MM.1S (cell line): ENCODE measurements around the gene ZMYM1.

ENCODE experiments used
- DNase-seq: peaks from one replicate; pipeline ENCODE4 v3.0.0-alpha.2; 2015
- H2AFZ ChIP-seq: fragments of 300-600 bp; sonication (generic); 2 replicates; pipeline ENCODE4 v1.6.0; 2016; ENCODE audit warnings: antibody characterized with exemption, low read length
- H3F3A ChIP-seq: fragments of 300-600 bp; sonication (generic); 2 replicates; pipeline ENCODE4 v1.6.1; 2016; ENCODE audit warnings: mild to moderate bottlenecking, antibody characterized with exemption, low read length, moderate library complexity, mixed read lengths; ENCODE audit not compliant: insufficient read depth
- H3K27ac ChIP-seq: fragments of 300-600 bp; sonication (generic); 2 replicates; pipeline ENCODE4 v1.5.1; 2016; ENCODE audit warnings: mild to moderate bottlenecking, low read length
- H3K27me3 ChIP-seq: fragments of 300-600 bp; sonication (generic); replicated peaks from 2 replicates; pipeline ENCODE4 v1.6.0; 2016; ENCODE audit warnings: low read length; ENCODE audit not compliant: insufficient read depth
- H3K36me3 ChIP-seq: fragments of 300-600 bp; sonication (generic); replicated peaks from 2 replicates; pipeline ENCODE4 v1.6.1; 2016; ENCODE audit warnings: mild to moderate bottlenecking, low read length, mixed read lengths; ENCODE audit not compliant: insufficient read depth
- H3K4me1 ChIP-seq: fragments of 300-600 bp; sonication (generic); 2 replicates; pipeline ENCODE4 v1.6.1; 2016; ENCODE audit warnings: low read length, mixed read lengths
- H3K4me2 ChIP-seq: fragments of 300-600 bp; sonication (generic); 2 replicates; pipeline ENCODE4 v1.6.0; 2016; ENCODE audit warnings: low read depth, low read length
- H3K4me3 ChIP-seq: fragments of 300-600 bp; sonication (generic); 2 replicates; pipeline ENCODE4 v1.5.1; 2016; ENCODE audit warnings: low read length, mixed read lengths
- H3K79me2 ChIP-seq: fragments of 300-600 bp; sonication (generic); 2 replicates; pipeline ENCODE4 v1.6.1; 2016; ENCODE audit warnings: mixed run types, low read length, mixed read lengths
- H3K9ac ChIP-seq: fragments of 300-600 bp; sonication (generic); 2 replicates; pipeline ENCODE4 v1.6.1; 2016; ENCODE audit warnings: low read length, mixed read lengths
- H3K9me2 ChIP-seq: fragments of 300-600 bp; sonication (generic); replicated peaks from 2 replicates; pipeline ENCODE4 v1.6.1; 2016; ENCODE audit warnings: mild to moderate bottlenecking, low read length, mixed read lengths; ENCODE audit not compliant: insufficient read depth
- H3K9me3 ChIP-seq: fragments of 300-600 bp; sonication (generic); replicated peaks from 2 replicates; pipeline ENCODE4 v1.6.1; 2016; ENCODE audit warnings: mild to moderate bottlenecking, low read length, mixed read lengths; ENCODE audit not compliant: insufficient read depth
- H4K20me1 ChIP-seq: fragments of 300-600 bp; sonication (generic); 2 replicates; pipeline ENCODE4 v1.6.1; 2016; ENCODE audit warnings: mild to moderate bottlenecking, low read length, moderate library complexity, mixed read lengths; ENCODE audit not compliant: insufficient read depth
- EZH2 ChIP-seq: fragments of 300-600 bp; sonication (generic); optimal IDR thresholded peaks from 2 replicates; pipeline ENCODE3; 2017; ENCODE audit warnings: low read depth, mild to moderate bottlenecking, antibody characterized with exemption, low read length, mixed read lengths
- EZH2phosphoT487 ChIP-seq: fragments of 300-600 bp; sonication (generic); IDR thresholded peaks from 2 replicates; pipeline ENCODE4 v1.6.1; 2018; ENCODE audit warnings: antibody characterized with exemption, low read length
- TF ChIP-seq, protein P1 (sequence below): fragments of 300-600 bp; sonication (generic); IDR thresholded peaks from 2 replicates; pipeline ENCODE4 v1.5.1; 2016; ENCODE audit warnings: antibody characterized with exemption, low read length, mixed read lengths

ZMYM1 gene

DNA sequence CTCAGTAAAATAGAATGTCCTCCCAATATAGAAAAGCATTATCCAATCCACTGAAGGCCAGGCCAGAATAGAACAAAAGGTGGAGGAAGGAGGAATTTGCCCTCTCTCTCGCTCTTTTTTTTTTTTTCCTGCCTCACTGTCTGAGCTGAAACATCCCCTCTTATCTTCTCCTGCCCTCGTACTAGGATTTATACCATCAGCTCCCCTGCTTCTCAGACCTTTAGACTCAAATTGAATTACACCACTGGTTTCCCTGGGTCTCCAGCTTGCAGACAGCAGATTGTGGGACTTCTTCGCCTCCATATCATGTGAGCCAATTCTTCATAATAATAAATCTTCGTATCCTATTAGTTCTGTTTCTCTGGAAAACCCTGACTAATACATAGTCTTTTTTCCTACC, 42.6 kb upstream of the ZMYM1 start:
- no peak for DNase-seq
- Histone ChIP-seq H4K20me1 (no peaks in the 10 kb centered on the region), H3K9ac (no peak overlapping the region), H3K79me2 (no peaks in the 10 kb centered on the region), H3F3A (no peaks in the 10 kb centered on the region), H3K9me2 (no peaks in the 10 kb centered on the region), H3K36me3 (no peaks in the 10 kb centered on the region), H3K4me1 (no peaks in the 10 kb centered on the region; the same call in 1 of the 2 replicates), H3K27ac (no peak overlapping the region), H3K4me3 (no peak overlapping the region), H3K27me3 (no peaks in the 10 kb centered on the region), H3K4me2 (no peak overlapping the region), H3K9me3 (no peaks in the 10 kb centered on the region), H2AFZ (no peak overlapping the region)
- no peak for TF ChIP-seq EZH2
- TF ChIP-seq, protein P1, sequence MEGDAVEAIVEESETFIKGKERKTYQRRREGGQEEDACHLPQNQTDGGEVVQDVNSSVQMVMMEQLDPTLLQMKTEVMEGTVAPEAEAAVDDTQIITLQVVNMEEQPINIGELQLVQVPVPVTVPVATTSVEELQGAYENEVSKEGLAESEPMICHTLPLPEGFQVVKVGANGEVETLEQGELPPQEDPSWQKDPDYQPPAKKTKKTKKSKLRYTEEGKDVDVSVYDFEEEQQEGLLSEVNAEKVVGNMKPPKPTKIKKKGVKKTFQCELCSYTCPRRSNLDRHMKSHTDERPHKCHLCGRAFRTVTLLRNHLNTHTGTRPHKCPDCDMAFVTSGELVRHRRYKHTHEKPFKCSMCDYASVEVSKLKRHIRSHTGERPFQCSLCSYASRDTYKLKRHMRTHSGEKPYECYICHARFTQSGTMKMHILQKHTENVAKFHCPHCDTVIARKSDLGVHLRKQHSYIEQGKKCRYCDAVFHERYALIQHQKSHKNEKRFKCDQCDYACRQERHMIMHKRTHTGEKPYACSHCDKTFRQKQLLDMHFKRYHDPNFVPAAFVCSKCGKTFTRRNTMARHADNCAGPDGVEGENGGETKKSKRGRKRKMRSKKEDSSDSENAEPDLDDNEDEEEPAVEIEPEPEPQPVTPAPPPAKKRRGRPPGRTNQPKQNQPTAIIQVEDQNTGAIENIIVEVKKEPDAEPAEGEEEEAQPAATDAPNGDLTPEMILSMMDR, result no peak
- TF ChIP-seq EZH2phosphoT487, result no peak

DNA sequence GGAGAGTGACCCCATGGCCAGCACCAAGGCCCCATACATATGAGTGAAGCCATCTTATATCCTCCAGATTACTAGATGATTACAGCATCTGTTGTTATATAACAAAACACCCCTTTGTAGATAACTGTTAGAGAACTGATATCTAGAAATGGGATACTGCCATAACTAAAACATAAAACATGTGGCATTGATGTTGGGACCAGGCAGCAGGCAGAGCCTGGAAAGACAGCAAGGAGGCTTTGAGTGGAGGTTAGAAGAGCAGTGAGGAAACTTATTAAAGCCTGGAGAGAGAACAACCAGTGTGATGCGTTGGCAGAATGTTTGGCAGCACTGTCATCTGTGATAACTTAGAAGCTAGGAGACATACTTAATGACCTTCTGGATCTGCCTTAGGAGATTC, 42.0 kb upstream of the ZMYM1 start:
- H3K9me3 ChIP-seq, result no peaks in the 10 kb centered on the region
- no peaks in the 10 kb centered on the region for H3K9me2 ChIP-seq
- no peak overlapping the region for H3K4me2 ChIP-seq
- H3K27me3 ChIP-seq, result no peaks in the 10 kb centered on the region
- DNase-seq, result no peak
- H3K27ac ChIP-seq, result no peak overlapping the region
- H3F3A ChIP-seq, result no peaks in the 10 kb centered on the region
- no peak overlapping the region for H2AFZ ChIP-seq
- no peaks in the 10 kb centered on the region for H3K36me3 ChIP-seq
- no peak overlapping the region for H3K4me3 ChIP-seq
- H3K9ac ChIP-seq, result no peak overlapping the region
- H3K79me2 ChIP-seq, result no peaks in the 10 kb centered on the region
- no peaks in the 10 kb centered on the region; the same call in 1 of the 2 replicates for H3K4me1 ChIP-seq
- no peak for TF ChIP-seq EZH2
- no peak for TF ChIP-seq EZH2phosphoT487
- TF ChIP-seq, protein P1, result no peak
- H4K20me1 ChIP-seq, result no peaks in the 10 kb centered on the region

DNA sequence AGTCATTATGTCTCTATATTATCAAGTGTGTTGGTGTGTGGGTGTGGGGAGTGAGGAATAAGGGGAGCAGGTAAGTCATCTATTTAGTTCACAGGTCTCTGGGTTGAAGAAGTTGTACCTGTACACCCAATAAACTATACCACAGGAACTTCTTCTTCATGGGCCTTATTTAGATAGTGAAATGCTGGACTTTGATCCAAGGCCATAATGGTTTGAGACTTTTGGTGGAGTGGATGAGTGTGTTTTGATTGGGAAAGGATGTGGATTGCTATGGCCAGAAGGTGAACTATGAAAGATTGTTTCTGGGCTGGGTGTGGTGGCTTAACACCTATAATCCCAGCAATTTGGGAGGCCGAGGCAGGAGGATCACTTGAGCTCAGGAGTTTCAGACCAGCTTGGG, 40.5 kb upstream of the ZMYM1 start:
- Histone ChIP-seq H3K4me2 (no peak overlapping the region), H3K4me3 (no peak overlapping the region), H3F3A (no peaks in the 10 kb centered on the region), H3K4me1 (no peaks in the 10 kb centered on the region), H3K9me3 (no peaks in the 10 kb centered on the region), H3K9ac (no peak overlapping the region), H2AFZ (no peak overlapping the region), H3K27ac (no peak overlapping the region), H4K20me1 (no peaks in the 10 kb centered on the region), H3K79me2 (no peaks in the 10 kb centered on the region), H3K27me3 (no peaks in the 10 kb centered on the region), H3K9me2 (no peaks in the 10 kb centered on the region), H3K36me3 (no peaks in the 10 kb centered on the region)
- DNase-seq, result no peak
- no peak for TF ChIP-seq EZH2
- no peak for TF ChIP-seq EZH2phosphoT487
- TF ChIP-seq, protein P1, result no peak
